BE2C (cell line): ENCODE data around the gene PRTFDC1.

Experiments used
- DNase-seq: peaks from one replicate; pipeline ENCODE4 v3.0.0-alpha.2; 2020
- H3K27me3 ChIP-seq: fragments of 250-450 bp; sonication (Bioruptor Pico); 2 replicates; pipeline ENCODE4 v1.5.1; 2020; ENCODE audit warnings: mild to moderate bottlenecking
- H3K36me3 ChIP-seq: fragments of 250-450 bp; sonication (Bioruptor Pico); 2 replicates; pipeline ENCODE4 v1.5.1; 2020; ENCODE audit warnings: mild to moderate bottlenecking
- H3K4me1 ChIP-seq: fragments of 250-450 bp; sonication (Bioruptor Pico); 2 replicates; pipeline ENCODE4 v1.5.1; 2020
- H3K4me3 ChIP-seq: 2 replicates; pipeline ENCODE4 v1.5.1; 2011; ENCODE audit warnings: low read depth, low read length
- H3K9me3 ChIP-seq: fragments of 250-450 bp; sonication (Bioruptor Pico); 2 replicates; pipeline ENCODE4 v1.5.1; 2020
- CTCF ChIP-seq: IDR thresholded peaks from 2 replicates; pipeline ENCODE4 v1.5.1; 2012; ENCODE audit warnings: mild to moderate bottlenecking, low read depth, low read length

The PRTFDC1 gene

GRCh38 chr10:24871011-24871935 lies 81.1 kb downstream of the PRTFDC1 start:
- Histone ChIP-seq H3K27me3 (no peaks in the 10 kb centered on the region), H3K4me1 (no peaks in the 10 kb centered on the region), H3K36me3 (no peaks in the 10 kb centered on the region), H3K9me3 (no peaks in the 10 kb centered on the region), H3K4me3 (no peak overlapping the region)
- no peak for TF ChIP-seq CTCF
- no peak for DNase-seq

GRCh38 chr10:24869354-24870015 lies 82.9 kb downstream of the PRTFDC1 start:
- Histone ChIP-seq H3K4me1 (no peaks in the 10 kb centered on the region), H3K9me3 (no peaks in the 10 kb centered on the region), H3K36me3 (no peaks in the 10 kb centered on the region), H3K27me3 (no peaks in the 10 kb centered on the region), H3K4me3 (no peak overlapping the region)
- no peak for TF ChIP-seq CTCF
- no peak for DNase-seq

GRCh38 chr10:24866604-24867583 lies 85.5 kb downstream of the PRTFDC1 start:
- Histone ChIP-seq H3K4me1 (no peaks in the 10 kb centered on the region), H3K27me3 (no peaks in the 10 kb centered on the region), H3K36me3 (no peaks in the 10 kb centered on the region), H3K4me3 (no peak overlapping the region), H3K9me3 (no peaks in the 10 kb centered on the region)
- no peak for TF ChIP-seq CTCF
- no peak for DNase-seq

GRCh38 chr10:24865783-24866182 lies 86.6 kb downstream of the PRTFDC1 start:
- H3K27me3 ChIP-seq: no peaks in the 10 kb centered on the region
- TF ChIP-seq CTCF: no peak
- no peaks in the 10 kb centered on the region for H3K4me1 ChIP-seq
- no peaks in the 10 kb centered on the region for H3K36me3 ChIP-seq
- H3K4me3 ChIP-seq: no peak overlapping the region
- no peak for DNase-seq
- no peaks in the 10 kb centered on the region for H3K9me3 ChIP-seq

- no peaks in the 10 kb centered on the region for H3K9me3 ChIP-seq
- no peak for DNase-seq
Measured at GRCh38 chr10:24862589-24862988, 89.8 kb downstream of the PRTFDC1 start.

More at GRCh38 chr10:24862589-24862988, 89.8 kb downstream of the PRTFDC1 start:
- H3K36me3 ChIP-seq: no peaks in the 10 kb centered on the region
- H3K4me3 ChIP-seq: no peak overlapping the region
- H3K27me3 ChIP-seq: no peaks in the 10 kb centered on the region
- peaks cover 10% of the 10 kb centered on the region for H3K4me1 ChIP-seq
- no peak for TF ChIP-seq CTCF
